HCT116 (cell line): ENCODE results near the gene HIVEP3. TPM values are rescaled to one million over a fixed set of nuclear protein-coding genes. Genes with fewer than 3 reads are reported as not detected.

ENCODE experiments used
- ATAC-seq: fragments of 200-7000 bp; cut with Tn5 transposase; 2 replicates; pipeline ENCODE4 v1.9.1; 2020; ENCODE audit warnings: mild to moderate bottlenecking, moderate library complexity
- BruUV-seq: library from RNA; stranded (reverse); fragments of 400-500 nt; replicated peaks from 2 replicates; lab custom pipeline; 2021; lab: Mats Ljungman, UMichigan
- CTCF ChIA-PET: fragments of 300-600 bp; sonication (Branson Sonifier 250); formaldehyde crosslinking; loops from one replicate; lab custom pipeline; 2021; ENCODE audit warnings: antibody characterized with exemption; lab: Charles Lee
- POLR2A ChIA-PET: fragments of 300-600, 350-600 bp; sonication (Branson Sonifier 250); formaldehyde crosslinking; loops from one replicate; lab custom pipeline; 2021; ENCODE audit warnings: antibody characterized with exemption; lab: Charles Lee
- RAD21 ChIA-PET, 2 experiments: fragments of 300-600 bp; sonication (Branson Sonifier 250); formaldehyde crosslinking; loops; one replicate each; lab custom pipeline; 2023; ENCODE audit warnings: low total read pairs in 2 of 2; ENCODE audit not compliant: uncharacterized antibody in 2 of 2, unreplicated experiment in 2 of 2, low non-redundant PET in 1 of 2; lab: Charles Lee
- DNase-seq: peaks from one replicate; pipeline ENCODE4 v3.0.0-alpha.2; 2010; ENCODE audit warnings: low read depth, low spot score
- H2AFZ ChIP-seq: fragments of 200-600 bp; shearing (Covaris generic), sonication (generic); 2 replicates; pipeline ENCODE4 v1.6.1; 2017; ENCODE audit warnings: low read depth, mixed run types, mixed read lengths, antibody characterized with exemption, low read length; ENCODE audit not compliant: poor library complexity, severe bottlenecking
- H3K27ac ChIP-seq: 2 replicates; pipeline ENCODE4 v1.5.1; 2012; ENCODE audit warnings: low read depth, low read length
- H3K27me3 ChIP-seq: fragments of 200-600 bp; sonication (generic); 2 replicates; pipeline ENCODE4 v1.6.1; 2016; ENCODE audit warnings: mixed run types, low read length, mixed read lengths; ENCODE audit not compliant: insufficient read depth
- H3K36me3 ChIP-seq, 2 experiments: fragments of 200-500 bp in 1 of 2; fragments of 200-600 bp in 1 of 2; sonication (Bioruptor generic) in 1 of 2; sonication (generic) in 1 of 2; 2 replicates each; pipeline versions ENCODE4 v1.5.1 to v1.6.1; 2014 to 2016; ENCODE audit warnings: low read length in 2 of 2, inconsistent platforms in 1 of 2, mixed read lengths in 1 of 2, mixed run types in 1 of 2; ENCODE audit not compliant: insufficient read depth in 2 of 2, control insufficient read depth in 1 of 2
- H3K4me1 ChIP-seq, 2 experiments: fragments of 200-600 bp in 1 of 2; sonication (generic) in 1 of 2; 2 replicates each; pipeline versions ENCODE4 v1.5.1 to v1.6.1; 2012 to 2017; ENCODE audit warnings: low read length in 2 of 2, inconsistent platforms in 1 of 2, mild to moderate bottlenecking in 1 of 2, mixed read lengths in 1 of 2, mixed run types in 1 of 2, moderate library complexity in 1 of 2; ENCODE audit not compliant: insufficient read depth in 2 of 2, control insufficient read depth in 1 of 2
- H3K4me2 ChIP-seq: fragments of 200-600 bp; sonication (generic); 2 replicates; pipeline ENCODE4 v1.6.1; 2017; ENCODE audit warnings: mixed run types, low read length, mixed read lengths
- H3K4me3 ChIP-seq, 2 experiments: fragments of 200-600 bp in 1 of 2; sonication (generic) in 1 of 2; replicated peaks in 1 of 2; 2 replicates each; pipeline ENCODE4 v1.5.1; 2011 to 2016; ENCODE audit warnings: low read length in 2 of 2, control low read depth in 1 of 2, low read depth in 1 of 2, mild to moderate bottlenecking in 1 of 2, mixed read lengths in 1 of 2, mixed run types in 1 of 2
- H3K79me2 ChIP-seq: fragments of 200-600 bp; sonication (generic); 2 replicates; pipeline ENCODE4 v1.6.1; 2017; ENCODE audit warnings: mild to moderate bottlenecking, mixed run types, low read length, moderate library complexity, mixed read lengths; ENCODE audit not compliant: insufficient read depth
- H3K9ac ChIP-seq: fragments of 200-600 bp; sonication (generic); 2 replicates; pipeline ENCODE4 v1.6.1; 2016; ENCODE audit warnings: low read length, mixed read lengths
- H3K9me2 ChIP-seq: fragments of 200-600 bp; sonication (generic), shearing (Covaris generic); 2 replicates; pipeline ENCODE4 v1.6.1; 2017; ENCODE audit warnings: mixed run types, mild to moderate bottlenecking, moderate library complexity; ENCODE audit not compliant: insufficient read depth
- H3K9me3 ChIP-seq, 2 experiments: fragments of 200-500 bp in 1 of 2; fragments of 200-600 bp in 1 of 2; sonication (Bioruptor generic) in 1 of 2; sonication (generic) in 1 of 2; 2 replicates each; pipeline ENCODE4 v1.6.1; 2014 to 2017; ENCODE audit warnings: low read length in 2 of 2, mixed read lengths in 2 of 2, inconsistent platforms in 1 of 2, low read depth in 1 of 2, mild to moderate bottlenecking in 1 of 2, mixed run types in 1 of 2, moderate library complexity in 1 of 2; ENCODE audit not compliant: control insufficient read depth in 1 of 2, insufficient read depth in 1 of 2
- H4K20me1 ChIP-seq: fragments of 200-600 bp; sonication (generic), shearing (Covaris generic); 2 replicates; pipeline ENCODE4 v1.6.1; 2017; ENCODE audit warnings: mixed run types, mild to moderate bottlenecking, moderate library complexity; ENCODE audit not compliant: insufficient read depth
- ATF3 ChIP-seq: IDR thresholded peaks from 2 replicates; pipeline ENCODE4 v1.6.1; 2012
- FOSL1 ChIP-seq: IDR thresholded peaks from 2 replicates; pipeline ENCODE4 v1.6.1; 2012; ENCODE audit warnings: low read depth
- JUND ChIP-seq: IDR thresholded peaks from 2 replicates; pipeline ENCODE4 v1.6.1; 2012
- POLR2A ChIP-seq: IDR thresholded peaks from 2 replicates; pipeline ENCODE4 v1.7.0; 2011; ENCODE audit warnings: borderline replicate concordance; ENCODE audit not compliant: insufficient read depth, insufficient read length; ENCODE audit errors: extremely low read depth
- POLR2AphosphoS5 ChIP-seq: IDR thresholded peaks from 2 replicates; pipeline ENCODE4 v1.6.1; 2011; ENCODE audit warnings: mild to moderate bottlenecking, low read depth, low read length, moderate library complexity
- RAD21 ChIP-seq: IDR thresholded peaks from 2 replicates; pipeline ENCODE4 v1.6.1; 2012; ENCODE audit warnings: low read depth, mild to moderate bottlenecking
- REST ChIP-seq: IDR thresholded peaks from 2 replicates; pipeline ENCODE4 v1.6.1; 2012; ENCODE audit warnings: low read depth
- SP1 ChIP-seq: IDR thresholded peaks from 2 replicates; pipeline ENCODE4 v1.6.1; 2012; ENCODE audit warnings: low read depth
- YY1 ChIP-seq: IDR thresholded peaks from 2 replicates; pipeline ENCODE4 v1.6.1; 2011; ENCODE audit warnings: low read length, low read depth, moderate library complexity, mild to moderate bottlenecking; ENCODE audit not compliant: insufficient replicate concordance; ENCODE audit errors: extremely low read depth
- ZBTB33 ChIP-seq: IDR thresholded peaks from 2 replicates; pipeline ENCODE4 v1.6.1; 2011; ENCODE audit warnings: mild to moderate bottlenecking, low read length, moderate library complexity; ENCODE audit not compliant: insufficient replicate concordance; ENCODE audit errors: extremely low read depth
- ZFX ChIP-seq: fragments of 450-650 bp; IDR thresholded peaks from 2 replicates; pipeline ENCODE4 v1.6.1; 2017
- intact Hi-C: fragments of 100-400 bp; cut with micrococcal nuclease; formaldehyde crosslinking; loops from 2 replicates; pipeline ENCODE4 v1.10.0; 2022
- total RNA-seq: library from RNA; stranded (reverse); gene quantifications from one replicate; pipeline ENCODE4 v1.2.1, GENCODE V29; 2021; ENCODE audit not compliant: unreplicated experiment

Gene HIVEP3
- total RNA-seq, 1 experiment from 2014 or later = 7.1 TPM

- TF ChIP-seq REST (no peak), ATF3 (no peak), POLR2A (no peak), FOSL1 (no peak), POLR2AphosphoS5 (no peak), ZFX (no peak), JUND (no peak), YY1 (no peak), RAD21 (no peak)
These were observed 23.2 kb downstream of the HIVEP3 start (continued) for GRCh38 chr1:41895552-41895951.

- Histone ChIP-seq H3K4me3 (no peak overlapping the region), H2AFZ (no peak overlapping the region), H3K4me1 (peaks cover 21 to 45% of the 10 kb centered on the region in 2 experiments), H3K79me2 (no peaks in the 10 kb centered on the region), H3K9me2 (no peaks in the 10 kb centered on the region), H3K27ac (no peak overlapping the region), H3K9me3 (no peaks in the 10 kb centered on the region), H3K36me3 (no peaks in the 10 kb centered on the region), H4K20me1 (no peaks in the 10 kb centered on the region), H3K9ac (no peak overlapping the region), H3K27me3 (no peaks in the 10 kb centered on the region), H3K4me2 (no peak overlapping the region)
- intact Hi-C loops = no loop called here
- no peak for TF ChIP-seq ZBTB33
- TF ChIP-seq SP1 = no peak
- ChIA-PET RAD21 (no interaction called here), POLR2A (no interaction called here), CTCF (no interaction called here)
- peak; percentile 5 for ATAC-seq
- DNase-seq = no peak
- BruUV-seq = no TSS peak
These were observed 23.8 kb downstream of the HIVEP3 start for GRCh38 chr1:41894808-41895483.
